COLO829 (cell line): ENCODE results near the gene UHRF2.
"Not testable (repeated sequence)": the region's sequence is repeated elsewhere in the genome, so short reads cannot be mapped to it uniquely, and the experiment has no call there.

Source experiments
- DNase-seq: peaks from one replicate; pipeline ENCODE4 v3.0.0; 2012; ENCODE audit warnings: low spot score

UHRF2 gene, protein sequence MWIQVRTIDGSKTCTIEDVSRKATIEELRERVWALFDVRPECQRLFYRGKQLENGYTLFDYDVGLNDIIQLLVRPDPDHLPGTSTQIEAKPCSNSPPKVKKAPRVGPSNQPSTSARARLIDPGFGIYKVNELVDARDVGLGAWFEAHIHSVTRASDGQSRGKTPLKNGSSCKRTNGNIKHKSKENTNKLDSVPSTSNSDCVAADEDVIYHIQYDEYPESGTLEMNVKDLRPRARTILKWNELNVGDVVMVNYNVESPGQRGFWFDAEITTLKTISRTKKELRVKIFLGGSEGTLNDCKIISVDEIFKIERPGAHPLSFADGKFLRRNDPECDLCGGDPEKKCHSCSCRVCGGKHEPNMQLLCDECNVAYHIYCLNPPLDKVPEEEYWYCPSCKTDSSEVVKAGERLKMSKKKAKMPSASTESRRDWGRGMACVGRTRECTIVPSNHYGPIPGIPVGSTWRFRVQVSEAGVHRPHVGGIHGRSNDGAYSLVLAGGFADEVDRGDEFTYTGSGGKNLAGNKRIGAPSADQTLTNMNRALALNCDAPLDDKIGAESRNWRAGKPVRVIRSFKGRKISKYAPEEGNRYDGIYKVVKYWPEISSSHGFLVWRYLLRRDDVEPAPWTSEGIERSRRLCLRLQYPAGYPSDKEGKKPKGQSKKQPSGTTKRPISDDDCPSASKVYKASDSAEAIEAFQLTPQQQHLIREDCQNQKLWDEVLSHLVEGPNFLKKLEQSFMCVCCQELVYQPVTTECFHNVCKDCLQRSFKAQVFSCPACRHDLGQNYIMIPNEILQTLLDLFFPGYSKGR

GRCh38 chr9:6412487-6413364 lies at the start of gene UHRF2:
TSS of gene UHRF2 (plus strand) at chr9:6413199. CDS start at chr9:6413491, 292 bp downstream.
- peak; percentile 91 for DNase-seq

DNA sequence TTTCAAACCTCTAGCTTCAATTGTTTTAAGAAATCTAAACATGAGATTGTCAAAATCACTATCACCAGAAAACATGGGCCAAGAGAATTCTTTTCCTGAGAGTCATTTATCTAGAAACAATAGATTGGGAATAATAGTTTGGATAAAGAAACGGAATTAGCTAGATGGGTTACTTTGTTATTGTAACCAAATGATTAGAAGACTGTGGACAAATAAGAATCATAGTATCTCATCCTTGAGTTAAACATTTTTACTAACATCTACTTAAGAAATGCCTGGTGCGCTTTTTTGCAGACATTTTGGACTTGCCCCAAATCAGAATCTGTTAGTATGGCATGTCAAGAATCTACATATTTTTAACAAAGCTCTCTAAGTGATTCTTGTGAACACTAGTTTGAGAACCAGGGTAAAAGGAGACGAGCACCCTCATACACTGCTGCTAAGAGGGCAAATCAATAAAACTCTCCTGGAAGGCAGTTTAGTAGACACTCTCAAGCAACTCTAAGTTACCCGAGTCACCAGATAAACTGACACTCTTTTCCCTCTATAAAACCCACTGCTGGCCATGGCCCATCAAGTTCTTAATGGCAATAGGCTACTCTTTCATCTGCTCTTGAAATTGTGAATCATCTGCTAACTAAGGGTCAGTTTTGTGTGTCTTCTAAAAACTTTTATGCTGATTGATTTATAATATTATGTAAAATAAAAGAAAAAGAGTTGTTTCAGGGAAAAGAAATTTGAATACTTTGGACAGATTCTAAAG lies 45.7 kb upstream of the UHRF2 start:
- no peak for DNase-seq

GRCh38 chr9:6368831-6369230 lies 44.2 kb upstream of the UHRF2 start:
- no peak for DNase-seq

- not testable (repeated sequence) for DNase-seq
Observed at GRCh38 chr9:6381477-6382012, 31.5 kb upstream of the UHRF2 start.

DNA sequence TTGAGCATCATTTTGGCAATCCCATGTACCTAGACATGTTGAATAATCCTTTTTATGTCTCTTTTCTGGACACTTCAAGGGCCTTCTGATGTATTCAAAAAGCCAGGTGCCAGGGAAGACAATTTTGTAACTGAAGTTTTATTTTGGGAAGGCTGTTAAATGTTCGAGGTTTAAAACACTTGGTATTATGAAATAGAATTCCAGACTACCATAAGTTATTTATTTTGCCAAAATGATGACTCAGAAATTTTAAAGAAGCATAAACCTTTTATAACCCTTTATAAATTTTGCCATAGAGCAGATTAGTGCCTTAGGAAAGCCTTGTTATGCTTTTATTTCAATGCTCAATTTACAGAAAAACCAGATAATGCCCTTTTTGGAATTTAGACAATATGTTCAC lies 30.3 kb upstream of the UHRF2 start:
- no peak for DNase-seq

DNA sequence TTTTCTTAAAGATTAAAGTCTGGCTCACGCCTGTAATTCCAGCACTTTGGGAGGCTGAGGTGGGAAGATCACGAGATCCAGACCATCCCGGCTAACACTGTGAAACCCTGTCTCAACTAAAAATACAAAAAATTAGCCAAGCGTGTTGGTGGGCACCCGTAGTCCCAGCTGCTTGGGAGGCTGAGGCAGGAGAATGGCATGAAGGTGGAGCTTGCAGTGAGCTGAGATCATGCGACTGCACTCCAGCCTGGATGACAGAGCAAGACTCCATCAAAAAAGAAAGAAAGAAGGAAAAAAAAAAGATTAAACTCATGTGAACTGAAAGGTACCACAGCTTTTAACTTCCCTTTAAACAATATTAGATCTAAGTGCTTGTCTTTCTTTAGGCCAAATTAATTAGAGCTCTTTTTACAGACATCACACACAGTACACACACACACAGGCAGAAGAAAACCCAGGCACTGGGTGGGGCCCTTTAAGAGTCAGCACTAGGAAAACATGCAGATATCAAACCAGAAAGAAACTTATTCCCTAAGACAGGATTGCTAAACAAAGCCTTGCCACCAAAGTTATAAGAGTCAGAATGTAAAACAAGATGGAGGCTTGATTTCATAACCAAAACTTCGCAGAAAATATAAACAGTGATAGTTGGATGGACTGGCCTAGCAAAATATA lies 29.3 kb upstream of the UHRF2 start:
- DNase-seq: no peak

DNA sequence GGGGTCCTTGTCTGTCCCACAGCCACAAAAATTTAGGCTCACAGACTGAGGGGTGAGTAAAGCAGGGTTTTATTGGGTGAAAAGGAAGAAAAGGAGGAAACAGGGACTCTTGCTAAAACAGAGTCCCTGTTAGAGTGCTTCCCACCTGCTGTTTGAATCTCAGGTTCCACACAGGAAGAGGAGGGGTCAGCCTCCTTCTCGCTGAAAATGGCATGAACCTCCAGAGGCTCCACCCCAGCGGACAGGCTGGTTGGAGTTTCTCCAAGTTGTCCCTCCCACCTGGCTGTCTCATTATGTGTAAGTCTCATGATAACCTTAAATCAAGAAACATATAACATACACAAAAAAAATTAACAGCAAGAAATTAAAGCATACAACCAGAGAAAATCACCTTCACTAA lies 28.3 kb upstream of the UHRF2 start:
- no peak for DNase-seq

GRCh38 chr9:6399071-6399470 lies 13.9 kb upstream of the UHRF2 start:
- no peak for DNase-seq

DNA sequence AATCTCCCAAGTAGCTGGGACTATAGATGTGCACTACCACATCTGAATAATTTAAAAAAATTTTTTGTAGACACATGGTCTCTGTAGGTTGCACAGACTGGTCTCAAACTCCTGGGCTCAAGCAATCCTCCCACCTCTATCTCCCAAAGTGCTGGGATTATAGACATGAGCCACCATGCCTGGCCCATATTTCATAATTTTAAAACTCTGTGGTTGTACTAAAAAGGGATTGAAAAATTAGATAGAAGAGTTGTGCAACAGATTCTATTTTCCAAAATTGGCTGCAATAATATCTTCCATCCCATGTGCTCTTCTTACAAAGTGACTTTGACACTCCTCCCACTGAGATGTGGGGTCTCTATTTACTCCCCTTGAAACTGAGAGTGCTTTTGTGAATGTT lies 7.6 kb upstream of the UHRF2 start:
- no peak for DNase-seq

GRCh38 chr9:6407778-6408177 lies 5.2 kb upstream of the UHRF2 start:
- no peak for DNase-seq

DNA sequence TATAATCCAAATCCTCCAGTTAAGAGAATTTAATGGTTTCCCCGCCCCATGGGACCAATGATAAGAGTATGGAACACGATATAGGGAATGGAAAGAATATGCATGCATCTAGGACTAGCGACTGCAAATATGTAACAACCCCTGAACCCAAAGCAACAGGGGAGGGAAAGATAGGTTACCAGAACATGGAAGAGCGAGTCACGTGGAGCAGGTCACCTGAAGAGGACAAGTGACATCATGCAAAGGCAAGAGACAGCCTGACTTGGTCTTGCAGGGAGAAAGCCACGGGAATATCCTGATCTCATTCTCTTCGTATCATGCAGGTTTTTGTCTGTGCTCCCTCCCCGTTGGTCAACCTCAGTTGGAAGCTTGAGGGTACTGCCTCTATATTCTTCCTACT lies 4.7 kb upstream of the UHRF2 start:
- DNase-seq: no peak

- DNase-seq: no peak
Observed at GRCh38 chr9:6409811-6410210, 3.2 kb upstream of the UHRF2 start.

DNA sequence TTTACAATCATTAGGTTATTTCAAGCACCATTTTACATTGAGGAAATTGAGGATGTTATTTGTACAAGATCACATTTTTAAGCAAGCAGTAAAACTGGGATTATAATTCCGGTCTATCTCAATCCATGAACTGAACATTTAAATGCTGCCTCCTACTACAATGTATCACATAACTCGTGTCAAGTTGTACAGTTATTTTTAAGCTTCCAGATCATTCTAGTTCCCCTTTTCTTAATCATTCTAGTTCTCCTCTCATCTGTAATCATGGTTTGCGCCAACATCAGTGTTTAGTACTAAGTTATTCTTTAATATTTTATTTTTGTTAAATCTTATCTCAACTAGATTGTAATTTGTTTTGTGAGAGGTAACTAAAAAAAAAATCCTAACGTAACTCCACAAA lies 2.4 kb upstream of the UHRF2 start:
- no peak for DNase-seq

GRCh38 chr9:6413365-6414246 lies 607 bp downstream of the UHRF2 start:
- DNase-seq: no peak

GRCh38 chr9:6414247-6414641 lies 1.2 kb downstream of the UHRF2 start:
- DNase-seq: no peak

DNA sequence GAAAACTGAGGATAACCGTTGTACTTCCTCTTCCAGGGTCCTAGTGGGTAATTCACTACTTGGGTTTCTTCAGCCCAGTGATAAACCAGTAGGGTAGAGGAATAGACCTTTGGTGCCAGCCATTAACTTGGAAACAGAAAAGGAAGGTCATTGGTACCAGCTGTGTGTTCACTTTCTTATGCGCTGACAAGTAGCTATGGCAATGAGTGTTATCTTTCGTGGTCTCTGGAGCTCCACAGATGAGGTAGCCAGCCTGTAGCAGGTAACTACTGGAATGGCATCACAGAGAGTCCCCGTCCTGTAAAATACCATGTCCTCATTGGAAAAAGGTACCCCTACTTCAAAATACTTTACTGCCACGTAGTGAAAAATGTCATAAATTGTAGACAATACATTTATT lies 2.3 kb downstream of the UHRF2 start:
- DNase-seq: no peak

GRCh38 chr9:6417186-6417585 lies 4.2 kb downstream of the UHRF2 start:
- no peak for DNase-seq

GRCh38 chr9:6418764-6419163 lies 5.8 kb downstream of the UHRF2 start:
- no peak for DNase-seq

GRCh38 chr9:6424940-6425339 lies 11.9 kb downstream of the UHRF2 start:
- DNase-seq: no peak

DNA sequence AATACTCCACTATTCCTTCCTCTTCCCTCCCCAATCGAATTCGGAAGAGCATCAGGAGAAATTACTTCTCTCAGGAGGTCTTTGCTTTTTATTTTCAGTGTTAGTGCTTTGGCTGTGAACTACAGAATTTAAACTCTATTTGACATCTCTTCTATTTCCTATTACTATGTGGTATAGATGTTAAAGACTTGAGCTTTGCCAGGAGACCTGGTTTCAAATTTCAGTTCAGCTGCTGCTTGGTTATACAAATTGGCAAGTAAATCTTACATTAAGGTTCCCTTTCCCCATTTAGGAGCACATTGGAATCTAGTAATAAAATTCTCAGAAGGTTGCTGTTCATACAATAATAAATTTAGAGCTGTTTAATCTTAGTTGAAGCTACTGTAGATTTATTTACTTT lies 13.1 kb downstream of the UHRF2 start:
- no peak for DNase-seq
